ENCODE measurements around the gene CYP4F11. TPM values are rescaled to one million over a fixed set of nuclear protein-coding genes. Genes with fewer than 3 reads are reported as not detected.
"Not testable (repeated sequence)": the region's sequence is repeated elsewhere in the genome, so short reads cannot be mapped to it uniquely, and the experiment has no call there.

CYP4F11 gene
- total RNA-seq, 6 donors from 2014 or later: 0.26 to 3.1 (median 2.1) TPM; not detected in 1

DNA sequence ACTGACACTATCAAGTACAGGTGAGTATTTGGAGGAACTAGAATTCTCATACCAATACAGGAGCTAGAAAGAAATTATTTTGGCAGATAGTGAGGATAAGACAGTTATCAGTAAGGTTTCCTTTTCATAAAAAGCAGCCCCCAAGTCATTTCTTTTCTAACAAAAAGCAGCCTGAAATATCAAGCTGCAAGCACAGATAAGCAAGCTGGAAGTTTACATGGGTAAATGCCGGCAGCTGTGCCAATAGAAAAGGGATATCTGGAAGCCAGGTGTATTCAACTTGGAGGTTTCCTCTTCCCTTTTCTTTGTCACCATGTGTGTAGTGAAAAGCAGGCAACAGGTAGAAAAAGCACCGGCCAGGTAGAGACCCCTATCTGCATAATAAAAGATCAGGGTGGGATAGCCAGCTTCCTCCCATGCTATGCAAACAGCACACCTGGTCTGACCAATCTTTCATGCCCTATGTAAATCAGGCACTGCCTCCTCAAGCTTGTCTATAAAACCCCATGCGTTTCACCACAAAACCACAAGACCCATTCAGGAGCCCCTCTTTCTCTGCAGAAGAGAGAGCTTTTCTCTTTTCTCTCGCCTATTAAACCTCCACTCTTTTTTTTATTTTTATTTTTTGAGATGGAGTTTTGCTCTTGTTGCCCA is 59.4 kb downstream of the CYP4F11 start:
- H3K36me3 ChIP-seq: no peaks in the 10 kb centered on the region
- H3K27me3 ChIP-seq: no peaks in the 10 kb centered on the region
- no peak overlapping the region for H3K27ac ChIP-seq
- ATAC-seq (ENCODE audit: low FRiP score in 2 of 2) (no peak), DNase-seq (no peak)
- H3K4me1 ChIP-seq: no peaks in the 10 kb centered on the region
- TF ChIP-seq POLR2A (IDR thresholded peaks at IDR 0.05): no peak
- H3K4me3 ChIP-seq: no peak overlapping the region
- WGBS, 2 donors: 37 to 44% methylated on average over 4 of the region's 4 CpGs
- no peaks in the 10 kb centered on the region for H3K9me3 ChIP-seq

DNA sequence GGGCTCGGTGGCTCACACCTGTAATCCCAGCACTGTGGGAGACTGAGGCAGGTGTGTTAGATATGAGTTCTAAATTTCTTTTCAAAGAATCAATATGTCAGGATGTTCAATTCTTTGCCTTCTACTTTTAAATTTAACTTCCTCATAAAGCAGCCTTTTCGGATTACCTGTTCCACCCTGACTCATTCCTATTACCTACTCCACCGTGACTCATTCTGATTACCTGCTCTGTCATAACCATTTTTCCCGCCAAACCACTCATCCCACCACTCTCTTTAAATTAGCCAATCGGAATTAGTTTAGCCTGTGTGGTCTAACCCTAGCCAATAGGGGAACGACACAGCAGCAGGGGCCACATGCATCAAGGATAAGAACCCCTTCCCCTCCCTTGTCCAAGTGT is 60.6 kb downstream of the CYP4F11 start:
- not testable (repeated sequence) for H3K27ac ChIP-seq; H3K4me1 ChIP-seq; DNase-seq; H3K4me3 ChIP-seq; ATAC-seq (ENCODE audit: low FRiP score in 2 of 2); H3K36me3 ChIP-seq; H3K27me3 ChIP-seq; H3K9me3 ChIP-seq
- 91% methylated on average over 6 of the region's 6 CpGs for WGBS, 2 donors

DNA sequence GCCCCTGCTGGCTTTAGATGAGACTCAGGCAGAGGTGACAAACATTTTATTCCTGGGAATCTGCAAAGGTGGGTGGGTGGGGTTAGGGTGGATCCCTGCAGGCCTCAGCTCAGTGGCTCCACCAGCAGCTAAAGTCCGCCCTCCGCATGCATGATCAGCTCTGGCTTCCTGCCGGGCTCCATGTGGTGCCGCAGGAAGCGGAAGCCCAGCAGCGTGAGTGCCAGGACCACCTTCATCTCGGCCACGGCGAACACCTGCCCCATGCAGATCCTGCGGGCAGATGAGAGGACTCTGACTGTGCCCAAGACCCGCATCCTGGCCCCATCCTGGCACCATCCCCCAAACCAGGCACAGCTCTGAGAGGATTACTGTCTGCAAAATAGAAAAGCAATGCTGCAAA is 62.8 kb downstream of the CYP4F11 start:
- no peak overlapping the region for H3K27ac ChIP-seq
- H3K36me3 ChIP-seq: no peaks in the 10 kb centered on the region
- H3K4me1 ChIP-seq: peaks cover 0 to 6% (median 0%) of the 10 kb centered on the region in 4 donors
- H3K9me3 ChIP-seq: no peaks in the 10 kb centered on the region
- ATAC-seq (ENCODE audit: low FRiP score in 2 of 2): no peak
- no peak for DNase-seq
- no peak for TF ChIP-seq EP300 (IDR thresholded peaks at IDR 0.05)
- TF ChIP-seq POLR2A (IDR thresholded peaks at IDR 0.05): no peak
- TF ChIP-seq POLR2AphosphoS5 (IDR thresholded peaks at IDR 0.05): no peak
- TF ChIP-seq CTCF (IDR thresholded peaks at IDR 0.05): no peak
- H3K27me3 ChIP-seq: no peaks in the 10 kb centered on the region
- WGBS, 2 donors: 3 to 16% methylated on average over 3 to 11 of the region's 11 CpGs
- no peak overlapping the region for H3K4me3 ChIP-seq

- no peak for DNase-seq
- TF ChIP-seq POLR2A (IDR thresholded peaks at IDR 0.05): no peak
- no peak for TF ChIP-seq POLR2AphosphoS5 (IDR thresholded peaks at IDR 0.05)
- no peak for TF ChIP-seq EP300 (IDR thresholded peaks at IDR 0.05)
- TF ChIP-seq CTCF (IDR thresholded peaks at IDR 0.05): no peak
- WGBS, 2 donors: 53 to 62% methylated on average over 9 of the region's 9 CpGs
- Histone ChIP-seq H3K36me3 (no peaks in the 10 kb centered on the region), H3K9me3 (no peaks in the 10 kb centered on the region), H3K27ac (no peak overlapping the region), H3K4me1 (peaks cover 0 to 6% (median 0%) of the 10 kb centered on the region in 4 donors), H3K4me3 (no peak overlapping the region), H3K27me3 (no peaks in the 10 kb centered on the region)
- no peak for ATAC-seq (ENCODE audit: low FRiP score in 2 of 2)
Measured at GRCh38 chr19:15869873-15870272, 64.5 kb downstream of the CYP4F11 start.

- Histone ChIP-seq H3K27ac (no peak overlapping the region), H3K4me3 (no peak overlapping the region), H3K36me3 (no peaks in the 10 kb centered on the region), H3K27me3 (no peaks in the 10 kb centered on the region), H3K4me1 (peaks cover 0 to 6% (median 0%) of the 10 kb centered on the region in 4 donors), H3K9me3 (no peaks in the 10 kb centered on the region)
- TF ChIP-seq CTCF (IDR thresholded peaks at IDR 0.05) (peak; percentile 56 to 72 (median 66)), POLR2AphosphoS5 (IDR thresholded peaks at IDR 0.05) (no peak)
- ATAC-seq (ENCODE audit: low FRiP score in 2 of 2) (peak; percentile 82 to 87), DNase-seq (peak in 1 of 2 donors; percentile 64)
- 0 to 2% methylated on average over 3 of the region's 3 CpGs for WGBS, 2 donors
Measured at GRCh38 chr19:15869109-15869555, 65.2 kb downstream of the CYP4F11 start.

GRCh38 chr19:15866636-15867035 is 67.7 kb downstream of the CYP4F11 start:
- TF ChIP-seq EP300 (IDR thresholded peaks at IDR 0.05): no peak
- TF ChIP-seq CTCF (IDR thresholded peaks at IDR 0.05): no peak
- no peak for TF ChIP-seq POLR2A (IDR thresholded peaks at IDR 0.05)
- TF ChIP-seq POLR2AphosphoS5 (IDR thresholded peaks at IDR 0.05): no peak
- no peak overlapping the region for H3K4me3 ChIP-seq
- ATAC-seq (ENCODE audit: low FRiP score in 2 of 2): no peak
- peaks cover 0 to 6% (median 0%) of the 10 kb centered on the region in 4 donors for H3K4me1 ChIP-seq
- H3K36me3 ChIP-seq: no peaks in the 10 kb centered on the region
- WGBS, 2 donors: 52 to 53% methylated on average over 5 of the region's 5 CpGs
- no peaks in the 10 kb centered on the region for H3K27me3 ChIP-seq
- no peak overlapping the region for H3K27ac ChIP-seq
- no peaks in the 10 kb centered on the region for H3K9me3 ChIP-seq
- no peak for DNase-seq

Data from upper lobe of left lung (tissue), 6 donors.